ENCODE data around the gene LIME1.

LIME1 gene

DNA sequence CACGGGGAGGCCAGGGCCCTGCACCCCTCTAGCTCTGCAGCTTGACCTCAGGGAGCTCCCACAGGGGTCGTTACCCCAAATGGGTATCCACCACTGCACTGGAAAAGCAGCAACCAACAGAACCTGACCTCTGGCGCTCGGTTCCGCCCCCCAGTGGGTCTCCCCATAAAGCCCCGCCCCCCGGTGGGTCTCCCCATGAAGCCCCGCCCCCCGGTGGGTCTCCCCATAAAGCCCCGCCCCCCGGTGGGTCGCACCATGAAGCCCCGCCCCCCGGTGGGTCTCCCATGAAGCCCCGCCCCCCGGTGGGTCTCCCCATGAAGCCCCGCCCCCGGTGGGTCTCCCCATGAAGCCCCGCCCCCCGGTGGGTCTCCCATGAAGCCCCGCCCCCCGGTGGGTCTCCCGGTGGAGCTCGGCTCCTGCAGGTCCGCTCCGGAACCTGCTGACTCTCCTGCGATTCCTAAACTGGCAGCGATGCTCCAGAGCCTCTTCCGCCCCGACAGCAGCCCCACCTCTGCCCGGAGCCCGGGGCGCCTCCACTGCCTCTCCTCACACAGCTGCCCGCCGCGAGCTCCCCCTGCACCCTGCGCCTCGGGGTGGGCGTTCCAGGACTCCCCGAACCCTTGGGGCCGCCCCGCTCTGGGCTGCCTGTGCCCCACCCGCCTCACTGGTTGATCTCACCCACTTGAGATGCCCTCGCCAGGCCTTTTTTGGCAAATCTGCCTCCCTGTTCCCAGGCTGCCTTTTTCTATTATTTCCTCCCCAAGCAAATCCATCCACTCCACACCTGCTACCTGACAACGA lies 15.2 kb downstream of the LIME1 start:
- DNase-seq = no peak

DNA sequence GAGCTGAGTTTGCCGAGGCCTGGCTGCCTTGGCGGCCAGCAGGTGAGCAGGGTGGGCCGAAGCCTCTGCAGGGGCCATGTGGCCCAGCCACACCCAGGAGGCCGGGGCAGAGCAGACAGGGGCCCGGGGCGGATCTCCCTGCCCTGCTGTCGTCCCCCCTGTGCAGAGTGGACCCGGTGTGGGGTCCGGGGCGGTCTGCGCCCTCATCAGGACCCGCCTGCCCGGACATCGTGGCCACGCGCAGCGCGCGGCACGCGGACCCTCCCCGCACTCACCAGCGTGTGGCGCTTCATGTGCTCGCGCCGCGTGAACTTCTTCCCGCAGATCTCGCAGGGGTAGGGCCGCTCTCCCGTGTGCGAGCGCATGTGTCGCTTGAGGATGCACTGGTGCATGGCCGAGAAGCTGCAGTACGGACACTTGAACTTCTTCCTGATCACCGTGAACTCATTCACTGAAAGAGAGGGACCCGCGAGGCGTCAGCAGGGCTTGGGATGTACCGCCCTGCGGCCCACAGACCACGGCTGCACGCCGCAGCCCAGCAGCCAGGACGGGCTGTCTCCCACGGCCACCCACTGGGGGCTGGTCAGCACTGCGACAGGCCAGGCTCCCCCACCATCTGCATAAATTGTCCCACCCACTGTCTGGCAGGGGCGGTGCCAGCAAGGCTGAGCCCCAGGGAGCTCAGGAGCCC lies 16.1 kb downstream of the LIME1 start:
- no peak for DNase-seq

DNA sequence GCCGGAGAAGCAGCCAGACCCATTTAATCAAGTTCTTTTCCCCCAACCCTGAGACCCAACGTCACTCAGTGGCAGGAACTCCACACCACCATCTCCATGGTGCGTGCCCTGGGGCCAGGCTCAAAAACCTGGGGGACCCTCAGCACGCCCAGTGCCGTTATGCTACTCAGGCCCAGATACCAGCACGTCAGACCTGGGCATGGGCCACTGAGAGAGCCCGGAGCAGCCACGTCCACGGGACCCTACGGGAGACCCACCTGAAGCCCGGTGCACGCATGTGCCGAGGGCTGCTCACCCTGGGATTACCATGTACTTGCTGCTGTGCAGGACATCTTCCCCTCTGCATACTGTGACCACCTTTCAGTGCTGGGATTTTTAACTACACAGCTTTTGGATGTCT lies 16.9 kb downstream of the LIME1 start:
- DNase-seq = no peak

DNA sequence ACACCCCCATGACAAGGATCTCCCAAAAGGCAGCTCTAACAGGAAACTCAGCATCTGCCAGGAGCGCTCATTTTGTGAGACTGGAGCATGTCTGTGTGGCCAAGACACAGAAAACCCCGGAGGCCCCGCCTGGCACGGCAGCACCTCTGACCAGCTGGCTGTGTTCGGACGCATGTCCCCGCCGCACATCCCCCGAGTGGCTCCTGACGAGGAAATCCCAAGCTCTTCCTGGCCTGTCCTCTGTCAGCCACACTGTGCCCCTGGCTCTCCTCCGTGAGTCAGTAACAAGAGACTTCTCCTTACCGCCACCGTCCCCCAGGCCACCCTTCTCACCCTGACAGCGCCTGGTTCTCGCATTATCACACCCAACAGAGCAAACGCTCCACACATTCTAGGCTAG lies 17.5 kb downstream of the LIME1 start:
- DNase-seq = no peak

DNA sequence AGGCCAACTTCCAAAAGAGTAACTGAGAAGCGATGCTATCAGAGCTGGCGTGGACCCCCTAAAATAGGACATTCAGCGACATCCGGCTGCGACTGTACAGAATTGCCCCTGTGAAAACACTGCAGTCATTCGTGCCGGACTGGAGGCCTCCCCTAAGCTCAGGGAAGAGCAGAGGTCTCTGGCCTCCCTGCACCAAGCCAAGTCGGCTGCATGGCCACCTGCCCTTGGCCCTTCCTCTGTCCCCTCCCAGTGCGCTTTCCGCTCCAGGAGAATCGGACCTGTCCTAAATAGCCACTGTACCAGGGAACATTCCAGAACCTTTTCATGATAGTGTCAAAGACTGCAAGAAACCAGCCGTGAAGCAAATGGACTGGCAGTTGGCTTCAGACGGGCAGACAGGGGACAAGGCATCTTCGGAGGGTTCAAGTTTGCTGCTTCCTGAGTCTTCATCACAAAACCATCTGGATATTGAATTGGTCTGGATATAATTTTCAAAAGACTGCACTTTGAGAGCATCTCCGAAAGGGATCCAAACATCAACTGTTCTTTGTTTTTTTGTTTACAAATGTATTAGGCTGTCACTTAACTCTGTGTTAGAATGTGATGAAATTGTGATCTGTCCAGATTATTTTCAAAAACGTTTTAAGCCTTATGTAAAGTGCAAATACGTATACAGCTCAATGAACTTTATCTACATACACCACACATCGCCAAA lies 19.6 kb downstream of the LIME1 start:
- no peak for DNase-seq

DNA sequence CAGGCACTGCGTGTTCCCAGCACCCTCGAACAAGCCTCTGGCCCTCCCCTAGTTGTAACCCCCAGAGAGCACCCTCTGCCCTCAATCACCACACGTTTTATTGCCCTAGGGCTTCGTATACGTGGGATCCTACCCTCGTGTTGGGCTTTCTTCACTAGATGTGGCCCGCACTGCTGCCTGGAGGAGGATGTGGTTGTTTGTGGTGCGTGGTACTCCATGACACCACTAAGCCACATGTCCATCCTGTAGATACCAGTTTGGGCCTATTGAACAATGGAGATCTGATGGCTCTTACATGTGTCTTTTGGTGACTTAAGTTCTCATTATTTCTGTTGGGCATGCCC lies 20.2 kb downstream of the LIME1 start:
- no peak for DNase-seq

DNA sequence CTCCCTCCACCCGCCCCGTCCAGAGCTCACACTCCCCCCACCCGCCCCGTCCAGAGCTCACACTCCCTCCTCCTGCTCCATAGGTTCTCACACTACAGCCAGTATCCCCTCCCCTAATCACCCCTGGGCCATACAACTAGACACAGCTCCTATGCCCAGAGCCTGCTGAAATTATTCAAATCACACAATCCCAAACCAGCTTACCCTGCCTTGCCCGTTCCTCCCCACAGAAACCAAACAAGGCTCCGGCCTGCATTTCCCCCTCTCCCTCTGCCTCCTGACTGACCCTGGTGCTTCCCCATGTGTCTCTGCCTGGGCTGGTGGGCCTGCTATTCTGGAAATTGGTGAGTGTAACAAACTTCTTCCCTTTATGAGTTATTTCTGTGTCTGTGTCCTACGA lies 21.7 kb downstream of the LIME1 start:
- DNase-seq = no peak

DNA sequence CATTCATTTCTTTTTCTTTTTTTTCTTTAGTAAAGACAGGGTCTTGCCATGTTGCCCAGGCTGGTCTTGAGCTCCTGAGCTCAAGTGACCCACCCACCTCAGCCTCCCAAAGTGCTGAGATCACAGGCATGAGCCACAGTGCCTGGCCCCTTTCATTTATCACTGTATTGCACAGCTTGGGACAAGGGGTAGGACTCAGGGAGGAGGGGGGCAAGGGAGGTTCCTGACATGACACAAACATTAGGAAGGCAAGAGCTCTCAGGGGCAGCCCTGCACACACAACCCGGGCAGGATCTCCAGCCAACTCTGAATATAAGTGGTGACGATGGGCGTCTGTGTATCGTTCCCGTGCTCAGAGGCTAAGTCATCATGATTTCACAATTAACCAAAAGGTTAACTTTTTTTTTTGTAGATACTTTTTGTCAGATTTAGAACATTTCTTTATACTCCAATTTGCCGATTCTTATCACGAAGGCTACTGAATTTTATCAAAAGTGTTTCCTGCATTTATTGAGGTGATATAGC lies 23.0 kb downstream of the LIME1 start:
- no peak for DNase-seq

DNA sequence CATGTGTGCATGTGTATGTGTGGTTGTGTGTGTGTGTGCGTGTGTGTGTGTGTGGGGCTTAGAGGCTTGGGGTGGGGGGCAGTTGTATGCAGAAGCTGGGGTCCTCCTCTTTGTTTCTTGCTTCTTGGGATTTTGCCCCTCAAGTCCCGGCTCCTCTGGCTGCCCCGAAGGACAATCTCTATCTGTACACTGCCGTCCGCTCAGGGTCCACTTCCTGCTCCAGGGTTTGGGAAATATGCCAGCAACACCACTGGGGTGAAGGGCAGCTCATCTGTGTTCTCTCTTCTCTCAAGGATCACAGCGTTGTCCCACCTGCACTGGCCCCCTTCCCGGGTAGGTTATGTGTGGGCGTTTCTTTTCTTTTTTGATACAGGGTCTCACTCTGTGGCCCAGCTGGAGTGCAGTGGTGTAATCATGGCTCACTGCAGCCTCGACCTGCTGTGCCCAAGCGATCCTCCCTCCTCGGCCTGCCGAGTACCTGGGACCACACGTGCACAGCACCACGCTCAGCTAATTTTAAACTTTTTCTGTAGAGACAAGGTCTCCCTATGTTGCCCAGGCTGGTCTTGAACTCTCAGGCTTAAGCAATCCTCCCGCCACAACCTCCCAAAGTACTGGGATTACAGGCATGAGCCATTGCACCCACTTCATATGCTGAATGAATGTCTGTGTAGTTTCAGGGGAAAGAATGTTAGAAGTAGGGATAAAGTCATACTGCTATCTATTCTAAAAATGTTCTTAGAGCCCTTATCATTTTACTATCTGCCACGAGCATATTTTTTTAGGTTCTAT lies 28.8 kb downstream of the LIME1 start:
- no peak for DNase-seq

DNA sequence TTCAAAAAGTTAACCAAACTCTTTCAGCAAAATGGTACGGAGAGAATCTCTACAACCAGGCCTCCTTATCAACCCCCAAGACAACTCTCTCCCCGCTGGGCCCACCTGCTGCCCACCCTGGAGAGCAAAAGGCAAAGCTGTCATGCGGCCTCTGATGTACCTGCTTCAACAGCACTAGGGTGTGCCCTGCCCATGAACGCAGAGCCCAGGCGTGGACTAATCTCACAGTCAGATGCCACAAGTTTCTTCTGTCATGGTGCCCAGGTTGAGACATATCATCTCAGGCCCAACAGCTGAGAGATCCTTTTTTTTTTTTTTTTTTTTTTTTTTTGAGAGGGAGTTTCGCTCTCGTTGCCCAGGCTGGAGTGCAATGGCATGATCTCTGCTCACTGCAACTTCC lies 29.4 kb downstream of the LIME1 start:
- no peak for DNase-seq

DNA sequence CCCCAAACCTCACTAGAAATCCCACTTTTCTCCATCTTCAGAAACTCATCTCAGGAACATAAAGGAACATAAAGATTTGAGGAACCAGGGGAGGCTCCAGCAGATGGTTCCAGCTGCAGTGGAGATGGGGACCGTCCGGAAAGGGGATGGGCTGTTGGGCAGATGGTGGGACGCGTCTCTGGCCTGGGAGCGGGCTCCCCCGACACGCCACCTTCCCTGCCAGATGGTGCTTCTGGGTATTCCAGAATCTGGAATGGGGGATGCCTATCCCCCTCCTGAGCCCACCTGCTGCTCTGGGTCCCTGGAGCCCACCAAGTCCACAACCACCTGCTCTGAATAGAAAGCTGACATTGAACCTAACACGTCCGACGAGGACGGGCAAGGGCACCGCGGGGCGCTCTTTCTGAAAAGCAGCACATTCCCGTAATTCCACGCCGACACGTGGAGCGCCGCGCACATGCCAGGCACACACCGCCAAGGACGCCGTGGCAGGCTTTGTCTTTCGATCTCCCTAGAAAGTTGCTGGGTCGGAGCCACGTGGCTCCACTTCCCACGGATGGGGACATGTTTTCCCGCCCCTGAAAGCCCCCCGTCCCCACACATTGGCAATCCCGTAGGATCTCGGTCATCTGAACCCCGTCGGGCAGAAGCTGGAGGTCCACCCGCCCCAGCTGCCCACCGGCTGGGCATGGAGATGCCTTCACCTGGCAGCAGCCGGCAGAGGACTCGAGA lies 30.4 kb downstream of the LIME1 start:
- no peak for DNase-seq

DNA sequence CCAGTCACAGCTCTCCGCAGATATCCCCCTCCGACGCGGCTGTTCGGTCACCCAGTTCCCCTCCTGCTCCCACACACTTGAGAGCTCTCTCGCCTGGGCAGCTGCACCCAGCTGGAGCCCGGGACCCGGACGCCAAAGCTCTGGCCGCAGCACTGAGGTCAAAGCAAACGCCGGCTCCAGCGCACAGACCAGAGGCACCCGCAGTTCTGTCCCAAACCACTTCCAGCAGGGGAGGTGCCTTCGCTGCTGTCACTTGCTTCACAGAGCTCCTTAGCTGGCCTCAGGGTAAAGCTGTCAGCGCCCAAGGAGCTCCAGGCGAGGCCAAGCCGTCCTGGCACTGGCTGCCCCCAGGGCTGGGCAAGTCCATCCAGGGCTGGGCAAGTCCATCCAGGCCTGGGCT lies 31.0 kb downstream of the LIME1 start:
- DNase-seq = no peak

DNA sequence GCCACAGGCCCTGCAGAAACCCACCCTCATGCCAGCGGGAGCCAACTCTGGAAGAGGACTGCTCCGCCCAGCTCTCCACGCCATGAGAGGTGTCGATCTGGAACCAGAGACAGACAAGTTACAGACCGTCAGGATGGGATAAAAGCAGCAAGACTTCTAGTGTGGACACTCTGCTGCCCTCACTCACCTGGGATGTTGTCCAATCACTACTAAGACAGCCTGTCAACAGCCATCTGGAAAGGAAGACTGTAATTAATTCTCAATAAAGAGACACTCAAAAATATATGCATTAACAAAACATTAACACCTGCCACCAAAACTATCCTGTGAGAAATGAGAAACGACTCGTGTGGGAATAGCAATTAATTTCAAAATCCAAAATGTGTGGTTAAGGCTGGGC lies 31.4 kb downstream of the LIME1 start:
- no peak for DNase-seq

DNA sequence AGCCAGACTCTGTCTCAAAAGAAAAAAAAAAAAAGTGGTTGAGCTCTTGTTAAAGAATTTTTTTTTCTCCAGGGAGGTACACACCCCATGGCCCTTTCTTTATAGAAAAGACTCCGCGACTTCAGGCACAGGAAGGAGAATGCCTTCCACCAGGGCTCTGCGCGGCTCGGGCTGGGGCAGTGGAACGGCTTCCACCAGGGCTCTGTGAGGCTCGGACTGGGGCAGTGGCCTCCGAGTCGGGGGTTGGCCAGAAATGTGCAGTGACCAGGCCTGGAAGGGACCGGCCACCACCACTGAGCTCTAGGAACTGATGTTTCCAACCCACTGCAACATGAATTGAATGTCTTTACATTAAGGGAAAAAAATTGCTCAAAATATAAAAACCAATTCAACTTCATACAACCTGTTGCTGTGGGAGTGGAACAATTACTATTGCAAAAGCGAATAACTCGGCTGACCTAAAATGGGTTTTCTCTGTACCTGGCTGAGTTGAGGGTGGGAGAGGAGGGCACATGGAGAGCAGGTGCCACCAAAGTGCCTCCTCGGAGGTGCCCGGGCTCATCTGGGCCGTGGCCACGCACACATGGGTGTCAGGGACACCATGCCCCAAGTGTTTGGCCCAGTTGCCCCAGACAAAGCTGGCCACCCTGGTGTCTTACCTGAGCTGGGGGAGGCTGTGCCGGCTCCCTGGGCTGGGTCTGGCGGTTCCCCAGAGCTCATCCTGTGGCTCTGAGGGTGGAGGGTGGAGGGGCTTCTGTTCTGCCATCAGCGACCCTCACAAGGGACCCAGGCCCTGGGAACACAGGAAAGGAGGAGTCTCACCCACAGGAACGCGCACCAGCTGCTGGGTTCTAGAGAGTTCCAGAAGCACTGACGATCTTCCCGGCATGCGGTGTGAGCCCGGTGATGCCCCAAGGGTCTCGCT lies 32.4 kb downstream of the LIME1 start:
- no peak for DNase-seq

DNA sequence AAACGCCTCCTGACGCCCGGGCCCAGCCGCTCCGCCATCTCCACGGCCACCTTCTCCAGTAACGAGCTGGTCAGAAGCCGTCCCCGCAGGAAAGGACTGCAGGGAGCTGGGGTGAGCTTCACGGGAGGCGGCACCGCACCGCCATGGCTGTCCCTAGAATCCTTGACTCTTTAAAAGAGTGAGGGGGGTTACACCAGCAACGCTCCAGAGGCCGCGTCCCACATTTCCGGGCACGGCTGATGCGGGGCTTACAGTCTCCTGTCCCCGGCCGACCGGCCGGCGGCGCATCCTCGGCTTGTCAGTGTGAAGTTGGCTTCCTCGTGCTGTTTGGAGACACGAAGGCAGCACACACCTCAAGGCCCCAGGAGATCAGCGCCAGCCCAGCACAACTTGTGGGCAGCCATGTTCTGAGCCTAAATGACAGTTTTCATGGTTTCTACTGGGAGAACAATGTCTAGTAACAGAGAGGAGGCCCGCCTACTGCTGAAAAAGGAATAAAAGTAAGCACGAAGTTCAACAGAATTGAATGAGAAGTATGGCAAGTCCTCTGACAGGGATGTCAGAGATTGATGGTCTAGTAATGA lies 33.5 kb downstream of the LIME1 start:
- DNase-seq = no peak

DNA sequence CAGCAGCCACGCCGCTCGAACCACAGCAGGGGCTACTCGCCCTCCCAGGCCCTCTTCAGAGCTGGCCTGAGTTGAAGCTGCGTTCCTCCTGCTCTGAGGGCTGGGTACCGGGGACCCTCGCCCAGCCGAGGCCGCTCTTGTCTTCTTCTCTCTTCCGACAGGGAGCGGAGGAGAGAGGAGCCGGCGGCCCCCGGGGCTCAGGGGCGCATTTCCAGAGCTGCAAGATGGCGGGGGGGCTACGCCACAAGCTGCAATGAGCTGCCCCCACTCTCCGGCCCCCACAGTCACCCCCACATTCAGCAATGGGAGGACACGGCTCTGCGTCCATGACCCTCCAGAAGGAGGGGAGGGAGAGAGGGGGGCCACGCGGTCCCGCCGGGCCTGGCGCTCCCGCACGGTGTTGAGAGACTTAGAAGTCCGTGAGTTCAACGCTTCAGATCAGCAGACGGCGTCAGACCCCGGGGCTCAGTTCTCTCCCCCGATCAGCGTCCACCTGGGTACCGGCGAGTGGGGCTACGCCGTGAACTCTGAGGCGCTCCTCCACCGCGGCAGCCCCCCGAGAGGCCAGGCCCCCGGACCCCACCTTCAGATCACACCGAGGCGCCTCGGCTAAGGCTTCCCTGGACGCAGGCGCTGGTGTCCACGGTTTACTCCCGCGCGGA lies 34.7 kb downstream of the LIME1 start:
- DNase-seq = no peak

DNA sequence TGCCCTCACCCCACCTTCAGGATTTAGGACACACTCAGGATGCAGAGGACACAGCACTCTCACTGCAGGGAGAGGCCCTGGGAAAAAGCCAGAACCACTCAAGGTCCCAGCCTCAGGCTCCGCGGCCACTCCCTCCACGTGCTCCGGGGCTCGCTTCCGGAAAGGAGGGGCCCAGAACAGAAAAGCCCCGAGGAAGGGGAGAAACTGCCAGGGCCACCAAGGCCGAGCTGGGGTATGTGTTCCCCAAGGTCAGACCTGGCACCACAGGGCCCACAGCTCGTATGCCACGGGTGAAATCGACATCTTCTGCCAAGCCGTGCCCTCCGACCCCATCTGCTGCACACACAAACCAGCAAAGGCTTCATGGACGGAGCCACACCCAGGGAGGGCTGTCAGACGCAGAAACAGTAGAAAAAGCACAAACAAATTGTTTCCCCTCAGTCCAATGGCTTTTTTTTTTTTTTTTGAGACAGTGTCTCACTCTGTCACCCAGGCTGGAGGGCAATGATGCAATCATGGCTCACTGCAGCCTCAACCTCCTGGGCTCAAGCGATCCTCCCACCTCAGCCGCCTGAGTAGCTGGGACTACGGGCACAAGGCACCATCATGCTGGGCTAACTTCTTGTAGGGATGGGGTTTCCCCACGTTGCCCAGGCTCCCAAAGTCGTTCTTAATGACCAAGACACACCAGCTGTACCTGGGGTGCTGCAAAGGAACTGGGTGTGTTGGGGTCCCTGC lies 36.5 kb downstream of the LIME1 start:
- no peak for DNase-seq

DNA sequence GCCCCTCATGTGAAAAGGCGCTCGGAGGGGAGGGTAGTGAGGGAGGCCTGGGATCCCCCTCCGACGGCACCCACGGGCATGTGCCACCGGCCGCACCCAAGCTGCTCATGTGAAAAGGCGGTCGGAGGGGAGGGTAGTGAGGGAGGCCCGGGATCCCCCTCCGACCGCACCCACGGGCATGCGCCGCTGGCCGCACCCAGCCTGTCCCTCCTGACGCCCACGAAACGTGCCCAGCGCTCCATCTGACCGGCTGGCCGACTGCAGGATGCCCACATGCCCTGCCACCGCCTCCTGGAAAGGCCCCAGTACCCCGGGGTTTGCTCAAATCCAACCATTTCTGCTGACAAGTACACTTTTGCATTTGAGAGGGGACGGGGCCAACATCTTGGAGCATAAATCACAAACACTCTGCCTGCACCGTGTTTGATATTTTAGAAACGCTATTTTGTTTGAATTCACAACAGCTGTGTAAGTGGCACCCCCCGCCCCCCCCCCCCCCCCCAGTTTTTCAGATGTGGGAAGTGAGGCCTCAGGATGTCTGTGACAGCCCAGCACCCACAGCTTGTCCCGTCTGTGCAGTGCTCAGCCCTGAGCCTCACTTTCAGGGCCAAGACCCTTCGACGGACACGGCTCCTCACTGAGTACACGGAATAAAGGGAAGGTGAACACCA lies 37.2 kb downstream of the LIME1 start:
- DNase-seq = no peak

DNA sequence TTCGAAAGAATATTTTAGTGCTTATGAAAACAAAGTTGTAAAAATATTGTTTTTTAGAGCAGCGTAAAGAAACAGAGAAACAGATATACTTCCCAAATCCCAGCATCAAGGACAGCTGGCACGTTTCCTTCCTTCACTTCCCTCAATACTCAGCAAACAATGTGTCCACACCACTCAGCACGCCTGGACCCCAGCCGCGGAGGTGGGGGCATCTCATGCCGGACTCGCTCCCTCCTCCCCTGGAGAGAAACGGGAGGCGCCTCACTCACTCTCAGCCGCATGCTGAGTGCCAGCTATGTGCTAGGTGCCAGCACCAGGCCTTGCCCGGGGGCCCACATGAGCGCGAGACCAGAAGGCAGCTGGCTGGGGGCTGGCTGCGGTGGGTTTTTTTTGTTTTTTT lies 37.8 kb downstream of the LIME1 start:
- no peak for DNase-seq

Measured in DMS79 (cell line).